Body of pancreas (tissue), 4 donors: Measurements from ENCODE around the gene PSG6.
"Not testable (repeated sequence)": the region's sequence is repeated elsewhere in the genome, so short reads cannot be mapped to it uniquely, and the experiment has no call there.

ENCODE experiments used
- POLR2A ChIP-seq, 3 donors: fragments of 450-650 bp; IDR thresholded peaks; one replicate each; pipeline ENCODE4 v1.6.1; 2016; ENCODE audit warnings: antibody characterized with exemption in 3 of 3, mild to moderate bottlenecking in 2 of 3
- TF ChIP-seq, protein P1 (sequence below), 7 experiments: fragments of 450-650 bp in 4 of 7; fragments of 200-600 bp in 3 of 7; sonication (generic) in 3 of 7; IDR thresholded peaks; one replicate each; pipeline ENCODE4 v1.5.1; 2016 to 2019; ENCODE audit warnings: antibody characterized with exemption in 7 of 7

GRCh38 chr19:42923106-42923505 is 5.4 kb upstream of the PSG6 start:
- TF ChIP-seq, protein P1, sequence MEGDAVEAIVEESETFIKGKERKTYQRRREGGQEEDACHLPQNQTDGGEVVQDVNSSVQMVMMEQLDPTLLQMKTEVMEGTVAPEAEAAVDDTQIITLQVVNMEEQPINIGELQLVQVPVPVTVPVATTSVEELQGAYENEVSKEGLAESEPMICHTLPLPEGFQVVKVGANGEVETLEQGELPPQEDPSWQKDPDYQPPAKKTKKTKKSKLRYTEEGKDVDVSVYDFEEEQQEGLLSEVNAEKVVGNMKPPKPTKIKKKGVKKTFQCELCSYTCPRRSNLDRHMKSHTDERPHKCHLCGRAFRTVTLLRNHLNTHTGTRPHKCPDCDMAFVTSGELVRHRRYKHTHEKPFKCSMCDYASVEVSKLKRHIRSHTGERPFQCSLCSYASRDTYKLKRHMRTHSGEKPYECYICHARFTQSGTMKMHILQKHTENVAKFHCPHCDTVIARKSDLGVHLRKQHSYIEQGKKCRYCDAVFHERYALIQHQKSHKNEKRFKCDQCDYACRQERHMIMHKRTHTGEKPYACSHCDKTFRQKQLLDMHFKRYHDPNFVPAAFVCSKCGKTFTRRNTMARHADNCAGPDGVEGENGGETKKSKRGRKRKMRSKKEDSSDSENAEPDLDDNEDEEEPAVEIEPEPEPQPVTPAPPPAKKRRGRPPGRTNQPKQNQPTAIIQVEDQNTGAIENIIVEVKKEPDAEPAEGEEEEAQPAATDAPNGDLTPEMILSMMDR (IDR thresholded peaks at IDR 0.05), result peak in 5 of 7 experiments; percentile 18 to 41 (median 28)
- not testable (repeated sequence) for TF ChIP-seq POLR2A (IDR thresholded peaks at IDR 0.05)
